COLO829 (cell line): Measurements from ENCODE around the gene ALDOB.
A peak's percentile ranks its signal among the peaks of the same experiment; 100 is the strongest.

Source experiments
- DNase-seq: peaks from one replicate; pipeline ENCODE4 v3.0.0; 2012; ENCODE audit warnings: low spot score

Gene ALDOB

DNA sequence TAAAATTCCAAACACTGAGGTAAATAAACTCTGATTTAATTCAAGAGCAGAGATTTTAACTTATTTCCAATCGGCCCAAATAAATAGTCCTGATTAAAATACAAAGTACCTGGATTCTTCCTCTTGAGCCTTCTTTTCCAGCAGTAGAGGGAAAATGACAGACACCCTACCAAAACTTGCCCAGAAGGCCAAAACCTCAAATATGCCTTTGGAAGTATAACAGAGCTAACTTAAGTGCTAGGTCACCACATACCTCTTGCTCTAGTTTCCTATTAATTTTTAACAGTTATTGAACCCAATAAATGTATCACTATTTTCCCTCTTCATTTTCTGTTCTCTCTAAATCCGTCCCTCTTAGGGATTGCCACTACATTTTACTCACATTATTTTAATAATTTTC is 52.2 kb downstream of the ALDOB start:
- no peak for DNase-seq

DNA sequence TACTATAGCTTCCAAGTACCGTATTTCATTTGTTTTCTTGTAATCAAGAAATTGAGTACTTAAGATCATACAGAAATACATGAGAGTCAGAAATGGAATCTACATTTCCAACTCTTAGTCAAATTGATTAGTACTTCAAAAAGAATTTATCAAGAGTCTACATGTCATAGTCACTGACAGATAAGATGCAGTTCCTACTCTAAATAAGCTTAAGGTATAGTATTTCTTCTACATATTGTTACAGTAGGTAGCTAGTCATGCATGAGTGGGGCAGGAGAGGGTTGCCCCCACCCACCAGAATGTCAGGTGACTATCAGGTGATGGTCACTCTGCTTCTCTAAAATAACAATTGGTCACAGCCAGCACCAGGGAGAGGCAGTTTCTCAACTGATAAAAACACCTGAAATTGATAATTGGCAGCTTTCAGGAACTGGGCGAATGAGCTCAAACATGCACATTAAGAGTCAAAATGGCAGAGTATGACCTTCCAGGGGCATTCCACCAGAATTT is 53.7 kb downstream of the ALDOB start:
- DNase-seq, result no peak

- no peak for DNase-seq
Measured at GRCh38 chr9:101381118-101381517, 54.5 kb downstream of the ALDOB start.

DNA sequence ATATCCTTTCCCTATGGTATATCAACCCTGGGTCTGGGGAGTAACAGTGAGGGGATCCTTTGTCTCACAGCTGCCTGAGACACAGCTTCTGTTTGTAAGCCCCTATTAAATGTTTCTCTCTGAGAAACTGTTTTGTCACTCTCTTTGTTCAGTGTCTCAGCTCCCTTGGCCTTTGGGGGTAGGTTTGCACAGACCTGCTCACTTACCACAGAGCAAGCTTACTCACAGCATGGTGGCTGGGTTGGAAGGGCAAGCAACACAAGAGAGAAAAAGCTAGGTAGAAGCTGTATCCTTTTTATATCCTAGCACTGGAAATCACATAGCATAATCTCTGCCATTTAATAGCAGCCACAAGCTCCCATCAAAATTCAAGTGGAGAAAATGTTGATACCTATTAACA is 55.3 kb downstream of the ALDOB start:
- DNase-seq, result no peak

DNA sequence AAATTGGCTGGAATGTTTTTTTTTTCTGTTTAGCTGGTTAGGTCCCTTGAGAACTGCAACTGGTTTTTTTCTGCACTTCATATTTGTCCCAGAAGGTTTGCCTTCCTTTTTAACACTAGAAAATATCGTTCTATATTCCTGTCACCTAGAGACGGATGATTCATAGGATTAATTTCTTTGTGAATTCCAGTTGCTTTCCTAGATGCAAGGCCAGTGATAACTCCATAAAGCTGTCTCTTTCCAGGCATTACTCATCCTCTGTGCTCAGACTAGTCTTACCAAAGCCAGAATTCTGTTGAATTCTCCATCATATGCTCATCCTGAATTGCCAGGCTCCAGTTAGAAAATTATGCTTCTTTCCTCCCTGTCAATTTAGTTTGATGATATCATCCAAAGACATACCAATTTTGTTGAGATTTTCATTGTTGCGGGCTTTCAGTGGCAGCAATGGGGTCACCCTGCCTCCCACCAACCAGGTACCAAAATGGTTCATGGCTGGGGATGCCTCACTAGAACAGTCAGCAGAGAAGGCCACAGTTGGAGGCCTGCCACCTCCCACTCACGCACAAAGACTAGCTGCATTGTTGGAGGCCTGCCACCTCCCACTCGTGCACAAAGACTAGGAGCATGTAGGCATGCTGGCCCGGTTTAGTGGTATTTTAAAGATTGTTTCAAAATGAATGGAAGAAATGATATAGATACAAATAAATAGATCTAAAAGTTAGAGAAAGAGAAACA is 59.3 kb downstream of the ALDOB start:
- peak; percentile 77 for DNase-seq

DNA sequence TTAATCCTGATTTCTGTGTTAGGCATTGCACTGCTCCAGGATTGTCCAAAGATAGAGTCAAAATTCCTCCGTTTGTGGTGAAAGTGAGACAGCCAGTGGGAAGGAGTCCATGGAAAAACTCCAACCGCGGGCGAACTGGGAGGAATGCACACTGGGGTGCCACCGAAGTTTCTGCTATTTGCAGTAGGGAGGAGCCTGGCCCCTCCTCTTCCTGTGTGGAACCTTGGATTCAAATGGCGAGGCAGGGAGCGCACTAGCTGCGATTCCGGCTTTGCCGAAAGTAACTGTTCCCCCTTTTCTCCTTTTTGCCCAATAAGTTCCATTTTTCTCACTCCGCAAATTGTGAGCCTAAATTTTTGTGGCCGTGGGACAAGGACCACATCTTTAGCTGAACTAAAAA is 60.0 kb downstream of the ALDOB start:
- no peak for DNase-seq

DNA sequence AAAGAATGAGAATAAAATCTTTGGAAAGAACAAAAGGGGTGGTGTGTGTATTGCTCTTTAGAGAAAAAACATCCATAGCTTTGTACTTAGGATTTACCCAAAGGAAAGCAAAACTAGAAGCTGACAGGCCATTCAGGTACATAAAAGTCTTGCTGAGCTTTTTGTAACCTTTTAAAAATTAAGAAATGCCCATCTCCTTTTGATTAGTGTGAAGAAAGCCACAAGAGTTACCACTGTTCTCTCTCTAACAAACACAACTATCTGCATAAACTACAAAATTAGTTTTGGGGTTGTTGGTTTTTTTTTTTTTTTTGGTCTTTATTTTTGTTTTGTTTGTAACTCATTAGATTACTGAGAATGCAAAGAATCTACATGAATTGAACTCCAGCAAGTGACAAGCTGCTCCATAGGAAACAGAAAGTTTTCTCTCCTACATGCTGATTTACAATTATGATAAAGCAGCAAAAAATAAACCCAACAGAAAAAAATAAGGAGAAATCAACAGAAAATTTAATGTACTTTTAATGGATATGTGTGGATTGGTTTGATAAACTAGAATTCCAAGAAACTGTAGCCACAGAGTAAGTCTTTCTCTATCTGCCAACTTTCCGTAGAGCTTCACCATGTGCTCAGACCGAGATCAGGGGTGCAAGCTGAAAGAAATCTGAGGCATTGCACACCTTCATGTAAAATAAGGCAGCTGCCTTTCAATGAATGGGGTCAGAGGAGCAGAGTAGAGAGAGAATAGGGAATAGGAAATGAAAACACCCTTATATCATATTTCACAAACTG is 63.1 kb downstream of the ALDOB start:
- DNase-seq, result no peak

GRCh38 chr9:101371813-101372212 is 63.8 kb downstream of the ALDOB start:
- DNase-seq, result no peak
